ENCODE results near the gene PSD2.

GRCh38 chr5:139852696-139853095 lies 57.1 kb downstream of the PSD2 start:
- TF ChIP-seq, protein P1, sequence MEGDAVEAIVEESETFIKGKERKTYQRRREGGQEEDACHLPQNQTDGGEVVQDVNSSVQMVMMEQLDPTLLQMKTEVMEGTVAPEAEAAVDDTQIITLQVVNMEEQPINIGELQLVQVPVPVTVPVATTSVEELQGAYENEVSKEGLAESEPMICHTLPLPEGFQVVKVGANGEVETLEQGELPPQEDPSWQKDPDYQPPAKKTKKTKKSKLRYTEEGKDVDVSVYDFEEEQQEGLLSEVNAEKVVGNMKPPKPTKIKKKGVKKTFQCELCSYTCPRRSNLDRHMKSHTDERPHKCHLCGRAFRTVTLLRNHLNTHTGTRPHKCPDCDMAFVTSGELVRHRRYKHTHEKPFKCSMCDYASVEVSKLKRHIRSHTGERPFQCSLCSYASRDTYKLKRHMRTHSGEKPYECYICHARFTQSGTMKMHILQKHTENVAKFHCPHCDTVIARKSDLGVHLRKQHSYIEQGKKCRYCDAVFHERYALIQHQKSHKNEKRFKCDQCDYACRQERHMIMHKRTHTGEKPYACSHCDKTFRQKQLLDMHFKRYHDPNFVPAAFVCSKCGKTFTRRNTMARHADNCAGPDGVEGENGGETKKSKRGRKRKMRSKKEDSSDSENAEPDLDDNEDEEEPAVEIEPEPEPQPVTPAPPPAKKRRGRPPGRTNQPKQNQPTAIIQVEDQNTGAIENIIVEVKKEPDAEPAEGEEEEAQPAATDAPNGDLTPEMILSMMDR (IDR thresholded peaks at IDR 0.05) = no peak
- no peak for TF ChIP-seq EP300 (IDR thresholded peaks at IDR 0.05)
- no peak for TF ChIP-seq POLR2A (IDR thresholded peaks at IDR 0.05)
- TF ChIP-seq POLR2AphosphoS5 (IDR thresholded peaks at IDR 0.05) = no peak

Data from sigmoid colon (tissue), 4 donors.